ENCODE measurements around the gene CCNK.

DNA sequence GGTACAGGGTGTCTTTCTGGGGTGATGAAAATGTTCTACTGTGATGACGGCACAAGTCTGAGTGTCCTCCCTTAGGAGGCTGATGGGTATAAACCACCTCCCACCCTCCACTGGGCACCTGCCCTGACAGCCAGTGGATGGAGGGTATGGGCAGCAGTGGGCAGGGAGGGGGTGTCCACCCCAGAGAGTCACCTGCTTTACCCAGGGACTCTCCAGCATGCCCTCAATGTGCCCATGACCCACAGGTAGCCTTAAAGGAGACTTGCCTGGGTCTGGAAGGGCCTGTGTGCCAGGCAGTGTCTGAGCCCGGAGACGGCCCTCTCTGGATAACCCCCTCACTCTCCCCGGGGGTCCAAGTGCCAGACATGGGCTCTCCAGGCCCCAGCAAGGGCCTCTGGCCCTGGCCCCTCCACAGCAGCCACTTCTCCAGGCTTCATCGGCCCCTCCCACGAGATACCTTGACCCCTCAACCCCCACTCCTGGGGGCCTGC, 38.8 kb downstream of the CCNK start:
- no peak for TF ChIP-seq EZH2 (IDR thresholded peaks at IDR 0.05; ENCODE audit: low read depth)
- TF ChIP-seq, protein P1, sequence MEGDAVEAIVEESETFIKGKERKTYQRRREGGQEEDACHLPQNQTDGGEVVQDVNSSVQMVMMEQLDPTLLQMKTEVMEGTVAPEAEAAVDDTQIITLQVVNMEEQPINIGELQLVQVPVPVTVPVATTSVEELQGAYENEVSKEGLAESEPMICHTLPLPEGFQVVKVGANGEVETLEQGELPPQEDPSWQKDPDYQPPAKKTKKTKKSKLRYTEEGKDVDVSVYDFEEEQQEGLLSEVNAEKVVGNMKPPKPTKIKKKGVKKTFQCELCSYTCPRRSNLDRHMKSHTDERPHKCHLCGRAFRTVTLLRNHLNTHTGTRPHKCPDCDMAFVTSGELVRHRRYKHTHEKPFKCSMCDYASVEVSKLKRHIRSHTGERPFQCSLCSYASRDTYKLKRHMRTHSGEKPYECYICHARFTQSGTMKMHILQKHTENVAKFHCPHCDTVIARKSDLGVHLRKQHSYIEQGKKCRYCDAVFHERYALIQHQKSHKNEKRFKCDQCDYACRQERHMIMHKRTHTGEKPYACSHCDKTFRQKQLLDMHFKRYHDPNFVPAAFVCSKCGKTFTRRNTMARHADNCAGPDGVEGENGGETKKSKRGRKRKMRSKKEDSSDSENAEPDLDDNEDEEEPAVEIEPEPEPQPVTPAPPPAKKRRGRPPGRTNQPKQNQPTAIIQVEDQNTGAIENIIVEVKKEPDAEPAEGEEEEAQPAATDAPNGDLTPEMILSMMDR (conservative IDR thresholded peaks at IDR 0.05) = no peak
